Right lobe of liver (tissue), 4 donors: ENCODE results near the gene KCNIP3.

Experiments
- POLR2A ChIP-seq: fragments of 450-650 bp; IDR thresholded peaks from one replicate; pipeline ENCODE4 v1.6.1; 2017; ENCODE audit warnings: antibody characterized with exemption, mild to moderate bottlenecking
- TF ChIP-seq, protein P1 (sequence below), 4 donors: fragments of 200-600 bp in 3 of 4; fragments of 450-650 bp in 1 of 4; IDR thresholded peaks; one replicate each; pipeline versions ENCODE4 v1.5.1 to v1.8.0; 2016 to 2022; ENCODE audit warnings: antibody characterized with exemption in 4 of 4, mild to moderate bottlenecking in 2 of 4
- donor health status: DM: no; HTN: no; CAD: no.
- donor health status: DM: no; HTN: no; CAD: no.
- donor health status: DM: no; HTN: yes; CAD: no.

DNA sequence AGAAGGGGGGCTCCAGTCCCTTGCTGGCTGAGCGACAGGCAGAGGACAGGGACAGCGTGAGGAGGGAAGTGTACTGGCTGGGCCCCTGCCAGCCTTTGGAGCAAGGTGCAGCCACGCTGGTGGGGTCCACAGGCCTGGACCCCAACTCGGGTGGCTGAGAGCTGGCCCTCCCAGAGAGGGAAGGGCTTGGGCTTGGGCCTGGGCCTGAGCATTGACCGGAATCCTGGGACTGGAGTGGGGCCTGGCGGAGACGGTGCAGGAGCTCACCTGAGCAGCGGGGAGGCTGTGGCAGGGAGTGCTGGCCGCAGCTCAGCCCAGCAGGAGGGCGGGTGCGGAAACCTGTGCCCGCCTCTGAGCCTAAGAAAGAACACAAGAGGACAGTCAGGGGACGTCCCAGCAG, 27.9 kb downstream of the KCNIP3 start:
- TF ChIP-seq POLR2A: no peak
- TF ChIP-seq, protein P1, sequence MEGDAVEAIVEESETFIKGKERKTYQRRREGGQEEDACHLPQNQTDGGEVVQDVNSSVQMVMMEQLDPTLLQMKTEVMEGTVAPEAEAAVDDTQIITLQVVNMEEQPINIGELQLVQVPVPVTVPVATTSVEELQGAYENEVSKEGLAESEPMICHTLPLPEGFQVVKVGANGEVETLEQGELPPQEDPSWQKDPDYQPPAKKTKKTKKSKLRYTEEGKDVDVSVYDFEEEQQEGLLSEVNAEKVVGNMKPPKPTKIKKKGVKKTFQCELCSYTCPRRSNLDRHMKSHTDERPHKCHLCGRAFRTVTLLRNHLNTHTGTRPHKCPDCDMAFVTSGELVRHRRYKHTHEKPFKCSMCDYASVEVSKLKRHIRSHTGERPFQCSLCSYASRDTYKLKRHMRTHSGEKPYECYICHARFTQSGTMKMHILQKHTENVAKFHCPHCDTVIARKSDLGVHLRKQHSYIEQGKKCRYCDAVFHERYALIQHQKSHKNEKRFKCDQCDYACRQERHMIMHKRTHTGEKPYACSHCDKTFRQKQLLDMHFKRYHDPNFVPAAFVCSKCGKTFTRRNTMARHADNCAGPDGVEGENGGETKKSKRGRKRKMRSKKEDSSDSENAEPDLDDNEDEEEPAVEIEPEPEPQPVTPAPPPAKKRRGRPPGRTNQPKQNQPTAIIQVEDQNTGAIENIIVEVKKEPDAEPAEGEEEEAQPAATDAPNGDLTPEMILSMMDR (IDR thresholded peaks at IDR 0.05): no peak
